ENCODE results near the gene CCNT1.
A peak's percentile ranks its signal among the peaks of the same experiment; 100 is the strongest.
"Not testable (repeated sequence)": the region's sequence is repeated elsewhere in the genome, so short reads cannot be mapped to it uniquely, and the experiment has no call there.

Gene CCNT1

GRCh38 chr12:48716493-48717251 lies at the start of gene CCNT1:
CCNT1 (minus strand) TSS chr12:48716707; CDS start chr12:48716675, 32 bp downstream.
- DNase-seq: peak; percentile 100
- in situ Hi-C loops (cut with MboI; ENCODE audit: low pct_unique_long_range_greater_than_20kb, low sequenced_read_pairs): no loop called here

DNA sequence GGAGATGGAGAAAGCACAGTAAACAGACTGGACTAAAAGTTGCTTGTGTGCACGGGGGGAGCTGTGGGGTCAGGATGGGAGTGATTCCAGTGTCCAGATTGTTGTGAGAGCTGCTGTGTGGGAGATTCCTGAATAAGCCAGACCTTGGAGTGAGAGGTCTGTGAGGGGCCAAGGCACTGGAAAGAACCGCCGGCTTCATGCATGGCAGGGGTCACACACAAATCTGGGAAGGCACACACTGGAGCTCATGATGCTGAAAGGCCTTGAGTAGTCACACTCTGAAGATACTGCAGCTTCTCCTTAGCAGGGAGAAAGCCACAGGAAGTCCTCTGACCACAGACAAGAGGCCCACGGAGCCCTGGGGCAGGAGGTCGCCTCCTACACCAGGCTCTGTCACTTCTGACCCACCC lies 49.3 kb upstream of the CCNT1 start:
- peak; percentile 58 for DNase-seq
- in situ Hi-C loops (cut with MboI; ENCODE audit: low pct_unique_long_range_greater_than_20kb, low sequenced_read_pairs): no loop called here

- in situ Hi-C loops (cut with MboI; ENCODE audit: low pct_unique_long_range_greater_than_20kb, low sequenced_read_pairs): no loop called here
- no peak for DNase-seq
Observed at GRCh38 chr12:48764521-48764920, 48.0 kb upstream of the CCNT1 start.

GRCh38 chr12:48758737-48759136 lies 42.2 kb upstream of the CCNT1 start:
- in situ Hi-C loops (cut with MboI; ENCODE audit: low pct_unique_long_range_greater_than_20kb, low sequenced_read_pairs): no loop called here
- no peak for DNase-seq

DNA sequence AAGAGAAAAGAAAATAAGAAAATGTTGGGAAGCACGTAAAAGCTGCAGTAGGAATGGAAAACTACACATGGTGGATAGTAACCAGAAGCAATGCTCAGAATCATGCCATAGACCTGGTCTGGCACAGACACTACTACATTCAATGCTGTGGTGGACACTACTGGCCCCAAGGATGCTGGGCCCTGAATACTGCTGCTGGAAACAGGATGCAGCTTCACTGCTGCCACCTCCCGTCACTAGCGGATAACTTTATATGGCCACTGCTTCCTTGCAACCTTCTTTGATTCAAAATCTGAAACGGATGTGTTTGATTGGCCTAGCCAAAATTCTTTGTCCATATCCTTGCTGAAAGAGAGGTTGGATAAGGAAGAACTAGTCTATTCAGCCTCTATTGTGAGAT lies 41.7 kb upstream of the CCNT1 start:
- no peak for DNase-seq
- in situ Hi-C loops (cut with MboI; ENCODE audit: low pct_unique_long_range_greater_than_20kb, low sequenced_read_pairs): no loop called here

DNA sequence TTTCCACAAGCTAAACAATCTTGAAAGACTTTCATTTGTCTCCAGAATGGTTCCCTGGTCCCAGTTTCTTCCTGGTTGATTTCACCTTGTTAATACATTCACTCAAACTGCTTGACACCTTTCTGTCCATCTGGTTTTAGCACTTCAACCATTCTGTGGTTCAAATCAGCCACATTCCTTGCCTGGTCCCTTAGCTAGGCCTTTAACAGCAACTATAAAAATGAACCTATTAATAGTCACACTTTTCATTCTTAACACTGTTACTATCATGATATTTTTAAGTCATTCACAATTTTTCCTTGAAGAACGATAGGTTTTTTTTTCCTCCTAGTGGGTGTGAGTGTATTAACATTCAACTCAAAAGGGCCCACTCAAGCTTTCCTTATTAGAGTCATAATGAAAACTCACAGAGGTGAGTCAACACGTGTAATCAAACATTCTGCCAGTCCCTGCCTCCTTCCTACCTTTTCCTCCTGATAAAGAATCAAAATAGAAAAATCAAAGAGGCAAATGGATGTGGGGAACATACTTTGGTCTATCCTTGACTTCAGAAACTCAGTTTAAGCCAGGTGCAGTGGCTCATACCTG lies 34.4 kb upstream of the CCNT1 start:
- DNase-seq: no peak
- in situ Hi-C loops (cut with MboI; ENCODE audit: low pct_unique_long_range_greater_than_20kb, low sequenced_read_pairs): no loop called here

DNA sequence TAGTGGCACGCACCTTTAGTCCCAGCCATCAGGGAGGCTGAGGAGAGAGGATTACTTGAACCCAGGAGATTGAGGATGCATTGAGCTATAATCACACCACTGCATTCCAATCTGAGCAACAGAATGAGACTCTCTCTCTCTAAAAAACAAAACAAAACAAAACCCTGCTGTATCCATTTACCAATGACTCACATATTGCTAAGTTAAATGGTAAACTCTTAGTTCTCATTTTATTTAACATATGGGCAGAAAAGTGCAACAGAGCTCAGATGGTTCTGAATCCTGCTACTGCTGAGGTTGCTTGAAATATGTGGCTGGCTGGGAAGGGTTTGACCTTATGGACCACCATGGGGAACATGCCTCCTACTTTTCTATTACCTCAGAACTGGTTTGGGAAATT lies 33.7 kb upstream of the CCNT1 start:
- in situ Hi-C loops (cut with MboI; ENCODE audit: low pct_unique_long_range_greater_than_20kb, low sequenced_read_pairs): no loop called here
- DNase-seq: no peak

DNA sequence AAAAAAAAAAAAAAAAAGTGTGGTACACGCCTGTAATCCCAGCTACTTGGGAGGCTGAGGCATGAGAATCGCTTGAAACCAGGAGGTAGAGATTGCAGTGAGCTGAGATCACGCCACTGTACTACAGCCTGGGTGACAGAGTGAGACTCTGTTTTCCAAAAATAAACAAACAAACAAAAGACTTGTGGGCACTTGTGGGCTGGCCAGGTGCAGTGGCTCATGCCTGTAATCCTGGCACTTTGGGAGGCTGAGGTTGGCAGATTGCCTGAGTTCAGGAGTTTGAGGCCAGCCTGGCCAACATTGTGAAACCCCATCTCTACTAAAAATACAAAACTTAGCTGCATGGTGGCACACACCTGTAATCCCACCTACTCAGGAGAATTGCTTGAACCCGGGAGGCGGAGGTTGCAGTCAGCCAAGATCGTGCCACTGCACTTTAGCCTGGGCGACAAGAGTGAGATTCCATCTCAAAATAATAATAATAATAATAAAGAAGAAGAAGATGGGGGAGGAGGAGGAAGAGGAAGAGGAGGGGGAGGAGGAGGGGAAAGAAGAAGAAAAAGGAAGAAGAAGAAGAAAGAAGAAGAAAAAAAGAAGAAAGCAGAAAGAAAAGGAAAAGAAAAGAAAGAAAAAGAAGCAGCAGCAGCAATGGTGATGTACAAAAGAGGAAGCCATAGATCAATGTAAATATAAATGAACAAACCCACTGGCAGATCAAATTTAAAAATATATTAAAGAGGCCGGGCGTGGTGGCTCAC lies 27.9 kb upstream of the CCNT1 start:
- in situ Hi-C loops (cut with MboI; ENCODE audit: low pct_unique_long_range_greater_than_20kb, low sequenced_read_pairs): no loop called here

DNA sequence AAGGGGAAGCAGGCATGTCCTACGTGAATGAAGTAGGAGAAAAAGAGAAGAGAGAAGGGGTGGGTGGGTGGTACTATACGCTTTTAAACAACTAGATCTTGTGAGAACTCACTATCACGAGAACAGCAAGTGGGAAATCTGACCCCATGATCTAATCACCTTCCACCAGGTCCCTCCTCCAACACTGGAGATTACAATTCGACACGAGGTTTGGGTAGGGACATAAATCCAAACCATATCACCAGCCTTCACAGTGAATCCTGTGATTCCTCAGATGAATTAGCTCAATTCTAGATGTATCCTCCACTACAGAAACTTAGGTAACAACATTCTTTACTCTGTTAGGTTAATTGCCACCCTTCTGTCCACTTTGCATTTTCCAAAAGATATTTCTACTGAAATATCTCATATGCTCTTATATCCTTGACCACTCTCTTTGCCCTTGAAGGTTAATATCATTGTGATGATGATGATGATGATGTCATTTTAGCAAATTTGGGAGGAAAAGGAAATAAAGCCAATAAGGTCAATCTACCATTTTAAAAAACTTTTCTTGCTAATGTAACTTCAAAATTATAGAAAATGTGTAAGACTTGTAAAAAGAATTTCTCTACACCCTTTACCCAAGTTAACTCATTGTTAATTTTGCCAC lies 23.2 kb upstream of the CCNT1 start:
- in situ Hi-C loops (cut with MboI; ENCODE audit: low pct_unique_long_range_greater_than_20kb, low sequenced_read_pairs): no loop called here
- no peak for DNase-seq

More for the DNA sequence above, 27.9 kb upstream of the CCNT1 start:
- no peak for DNase-seq

- in situ Hi-C loops (cut with MboI; ENCODE audit: low pct_unique_long_range_greater_than_20kb, low sequenced_read_pairs): no loop called here
- DNase-seq: no peak
Observed at GRCh38 chr12:48736456-48736855, 19.9 kb upstream of the CCNT1 start.

- DNase-seq: no peak
- in situ Hi-C loops (cut with MboI; ENCODE audit: low pct_unique_long_range_greater_than_20kb, low sequenced_read_pairs): no loop called here
Observed at GRCh38 chr12:48728807-48729206, 12.3 kb upstream of the CCNT1 start.

DNA sequence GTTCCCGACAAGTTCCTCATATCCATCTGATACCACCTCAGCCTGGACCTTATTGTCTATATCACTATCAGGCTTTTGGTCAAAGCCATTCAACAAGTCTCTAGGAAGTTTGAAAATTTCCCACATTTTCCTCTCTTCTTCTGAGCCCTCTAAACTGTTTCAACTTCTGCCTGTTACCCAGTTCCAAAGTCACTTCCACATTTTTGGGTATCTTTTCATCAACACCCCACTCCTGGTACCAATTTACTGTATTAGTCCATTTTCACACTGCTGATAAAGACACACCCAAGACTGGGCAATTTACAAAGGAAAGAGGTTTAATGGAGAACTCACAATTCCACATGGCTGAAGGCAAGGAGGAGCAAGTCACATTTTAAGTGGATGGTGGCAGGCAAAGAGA lies 4.2 kb upstream of the CCNT1 start:
- DNase-seq; in situ Hi-C loops (cut with MboI; ENCODE audit: low pct_unique_long_range_greater_than_20kb, low sequenced_read_pairs): not testable (repeated sequence)

DNA sequence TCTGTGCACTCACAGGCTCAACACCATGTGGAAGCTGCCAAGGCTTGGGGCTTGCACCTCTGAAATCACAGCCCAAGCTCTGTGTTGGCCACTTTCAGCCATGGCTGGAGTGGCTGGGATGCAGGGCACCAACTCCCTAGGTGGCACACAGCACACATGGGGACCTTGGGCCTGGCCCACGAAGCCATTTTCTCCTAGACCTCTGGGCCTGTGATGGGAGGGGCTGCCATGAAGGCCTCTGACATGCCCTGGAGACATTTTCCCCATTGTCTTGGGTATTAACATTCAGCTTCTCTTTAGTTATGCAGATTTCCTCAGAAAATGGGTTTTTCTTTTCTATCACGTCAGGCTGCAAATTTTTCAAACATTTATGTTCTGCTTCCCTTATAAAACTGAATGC lies 3.7 kb upstream of the CCNT1 start:
- DNase-seq; in situ Hi-C loops (cut with MboI; ENCODE audit: low pct_unique_long_range_greater_than_20kb, low sequenced_read_pairs): not testable (repeated sequence)

DNA sequence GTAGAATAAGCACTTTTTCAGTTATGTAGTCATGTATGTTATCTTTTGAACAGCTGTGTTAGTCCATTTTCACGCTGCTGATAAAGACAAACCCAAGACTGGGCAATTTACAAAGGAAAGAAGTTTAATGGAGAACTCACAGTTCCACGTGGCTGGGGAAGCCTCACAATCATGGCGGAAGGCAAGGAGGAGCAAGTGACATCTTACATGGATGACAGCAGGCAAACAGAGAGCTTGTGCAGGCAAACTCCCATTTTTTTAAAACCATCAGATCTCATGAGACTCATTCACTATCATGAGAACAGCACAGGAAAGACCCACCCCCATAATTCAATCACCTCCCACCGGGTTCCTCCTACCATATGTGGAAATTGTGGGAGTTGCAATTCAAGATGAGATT lies 2.5 kb upstream of the CCNT1 start:
- in situ Hi-C loops (cut with MboI; ENCODE audit: low pct_unique_long_range_greater_than_20kb, low sequenced_read_pairs); DNase-seq: not testable (repeated sequence)

GRCh38 chr12:48717252-48717695 lies 767 bp upstream of the CCNT1 start:
- in situ Hi-C loops (cut with MboI; ENCODE audit: low pct_unique_long_range_greater_than_20kb, low sequenced_read_pairs): no loop called here
- DNase-seq: peak; percentile 17

DNA sequence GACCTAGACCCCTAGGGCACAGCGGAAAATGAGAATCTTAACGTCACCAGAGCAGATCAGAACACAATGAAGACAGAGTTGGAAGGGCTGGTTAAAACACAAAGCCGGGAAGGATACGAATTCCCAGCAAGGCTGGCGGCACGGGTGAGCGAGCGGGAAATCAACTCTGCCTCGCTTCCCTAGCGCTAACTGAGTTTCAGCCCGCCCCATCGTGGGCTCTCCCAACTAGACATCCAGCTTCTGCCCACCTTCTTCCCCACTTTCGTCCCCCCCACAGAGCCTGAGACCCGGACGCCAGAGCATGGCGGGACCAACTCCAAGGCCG lies 377 bp downstream of the CCNT1 start:
- in situ Hi-C loops (cut with MboI; ENCODE audit: low pct_unique_long_range_greater_than_20kb, low sequenced_read_pairs): no loop called here
- no peak for DNase-seq

DNA sequence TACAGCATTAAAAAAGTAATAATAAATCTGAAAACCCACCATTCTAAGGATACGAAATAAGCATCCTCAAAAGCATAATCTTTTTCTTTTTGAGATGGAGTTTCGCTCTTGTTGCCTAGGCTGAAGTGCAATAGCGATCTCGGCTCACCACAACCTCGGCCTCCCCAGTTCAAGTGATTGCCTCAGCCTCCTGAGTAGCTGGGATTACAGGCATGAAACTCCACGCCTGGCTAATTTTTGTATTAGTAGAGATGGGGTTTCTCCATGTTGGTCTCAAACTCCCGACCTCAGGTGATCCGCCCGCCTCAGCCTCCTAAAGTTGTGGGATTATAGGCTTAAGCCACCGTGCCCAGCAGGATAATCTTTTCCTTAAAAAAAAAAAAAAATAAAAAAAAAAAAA lies 4.3 kb downstream of the CCNT1 start:
- no peak for DNase-seq
- in situ Hi-C loops (cut with MboI; ENCODE audit: low pct_unique_long_range_greater_than_20kb, low sequenced_read_pairs): no loop called here

DNA sequence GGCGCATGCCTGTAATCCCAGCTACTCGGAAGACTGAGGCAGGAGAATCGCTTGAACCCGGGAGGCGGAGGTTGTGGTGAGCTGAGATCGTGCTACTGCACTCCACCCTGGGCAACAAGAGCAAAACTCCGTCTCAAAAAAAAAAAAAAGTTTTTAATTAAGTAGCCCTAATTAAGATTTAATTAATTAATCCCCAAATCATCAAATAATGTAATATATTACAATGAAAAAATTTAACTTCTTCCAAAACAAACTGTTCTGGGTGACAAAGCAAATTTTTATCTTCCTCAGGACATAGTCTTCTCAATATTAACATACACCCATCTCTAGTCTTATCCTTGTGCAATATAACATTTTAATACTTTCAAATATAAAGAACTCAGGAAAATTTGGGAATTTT lies 17.7 kb downstream of the CCNT1 start:
- DNase-seq; in situ Hi-C loops (cut with MboI; ENCODE audit: low pct_unique_long_range_greater_than_20kb, low sequenced_read_pairs): not testable (repeated sequence)

GRCh38 chr12:48696626-48697025 lies 19.9 kb downstream of the CCNT1 start:
- DNase-seq: no peak
- in situ Hi-C loops (cut with MboI; ENCODE audit: low pct_unique_long_range_greater_than_20kb, low sequenced_read_pairs): no loop called here

DNA sequence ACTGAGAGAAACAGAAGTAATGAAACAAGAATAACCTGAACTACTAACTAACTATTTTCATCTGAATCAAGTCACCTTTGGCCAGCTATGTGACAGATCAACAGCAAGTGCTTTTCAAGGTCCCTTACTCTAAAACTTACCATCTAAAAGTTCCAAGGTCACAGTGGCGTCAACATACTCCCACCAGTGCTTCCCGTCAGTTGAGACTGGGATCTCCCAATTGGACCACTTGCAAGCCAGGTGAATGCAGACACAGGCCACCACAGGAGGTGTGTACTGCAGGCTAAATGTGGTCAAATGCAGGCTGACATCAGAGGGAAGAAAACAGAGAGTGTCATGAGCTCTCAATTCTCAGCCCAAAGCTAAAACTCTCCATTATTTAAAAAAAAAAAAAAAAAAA lies 20.6 kb downstream of the CCNT1 start:
- in situ Hi-C loops (cut with MboI; ENCODE audit: low pct_unique_long_range_greater_than_20kb, low sequenced_read_pairs): no loop called here
- DNase-seq: no peak
